SU-DHL-6 (cell line): ENCODE results near the gene RCC1.
A peak's percentile ranks its signal among the peaks of the same experiment; 100 is the strongest.

Experiments used
- H2AFZ ChIP-seq: fragments of 200-600 bp; sonication (generic); 2 replicates; pipeline ENCODE4 v1.6.1; 2014; ENCODE audit warnings: low read depth, mild to moderate bottlenecking, moderate library complexity, mixed read lengths, antibody characterized with exemption, low read length; ENCODE audit not compliant: severe bottlenecking
- H3F3A ChIP-seq: fragments of 200-600 bp; shearing (Covaris generic); 2 replicates; pipeline ENCODE4 v1.6.0; 2016; ENCODE audit warnings: antibody characterized with exemption, mild to moderate bottlenecking; ENCODE audit not compliant: insufficient read depth
- H3K27ac ChIP-seq: fragments of 200-600 bp; sonication (generic); 2 replicates; pipeline ENCODE4 v1.5.1; 2016; ENCODE audit warnings: low read depth, mild to moderate bottlenecking, low read length, moderate library complexity, mixed read lengths
- H3K27me3 ChIP-seq: fragments of 200-600 bp; sonication (generic), shearing (Covaris generic); 2 replicates; pipeline ENCODE4 v1.6.0; 2014; ENCODE audit warnings: mild to moderate bottlenecking, low read length
- H3K36me3 ChIP-seq: fragments of 200-600 bp; sonication (generic); 2 replicates; pipeline ENCODE4 v1.6.1; 2014; ENCODE audit warnings: mild to moderate bottlenecking, low read length, mixed read lengths
- H3K4me2 ChIP-seq: fragments of 300-600, 200-600 bp; shearing (Covaris generic), sonication (generic); 2 replicates; pipeline ENCODE4 v1.6.0; 2014; ENCODE audit warnings: low read length, low read depth, mild to moderate bottlenecking; ENCODE audit not compliant: poor library complexity, severe bottlenecking
- H3K4me3 ChIP-seq: fragments of 200-600 bp; sonication (generic); 2 replicates; pipeline ENCODE4 v1.5.1; 2014; ENCODE audit warnings: antibody characterized with exemption, low read length, mild to moderate bottlenecking, mixed read lengths; ENCODE audit not compliant: insufficient read depth, poor library complexity, severe bottlenecking
- H3K79me2 ChIP-seq: fragments of 200-600 bp; sonication (generic); 2 replicates; pipeline ENCODE4 v1.6.1; 2014; ENCODE audit warnings: mild to moderate bottlenecking, low read length, moderate library complexity; ENCODE audit not compliant: insufficient read depth
- H3K9ac ChIP-seq: fragments of 200-600 bp; sonication (generic); 2 replicates; pipeline ENCODE4 v1.7.0; 2014; ENCODE audit warnings: mild to moderate bottlenecking, low read length
- H3K9me2 ChIP-seq: fragments of 200-600 bp; sonication (generic); replicated peaks from 2 replicates; pipeline ENCODE4 v1.6.1; 2014; ENCODE audit warnings: low read length; ENCODE audit not compliant: insufficient read depth
- H3K9me3 ChIP-seq: fragments of 200-600 bp; sonication (generic); 2 replicates; pipeline ENCODE4 v1.6.1; 2014; ENCODE audit warnings: low read length, mixed read lengths; ENCODE audit not compliant: insufficient read depth
- H4K20me1 ChIP-seq: fragments of 200-600 bp; sonication (generic); 2 replicates; pipeline ENCODE4 v1.6.1; 2014; ENCODE audit warnings: low read depth, mild to moderate bottlenecking, antibody characterized with exemption, low read length, moderate library complexity, mixed read lengths
- EZH2phosphoT487 ChIP-seq: fragments of 200-600 bp; sonication (generic), shearing (Covaris generic); conservative IDR thresholded peaks from 2 replicates; pipeline ENCODE4 v1.6.1; 2018; ENCODE audit warnings: mild to moderate bottlenecking, antibody characterized with exemption, low read length, moderate library complexity, mixed read lengths
- TF ChIP-seq, protein P1 (sequence below): fragments of 200-600 bp; sonication (generic); IDR thresholded peaks from one replicate; pipeline ENCODE4 v1.5.1; 2017; ENCODE audit warnings: antibody characterized with exemption, mild to moderate bottlenecking, low read length, moderate library complexity; ENCODE audit not compliant: insufficient read depth, poor library complexity, severe bottlenecking

The RCC1 gene

DNA sequence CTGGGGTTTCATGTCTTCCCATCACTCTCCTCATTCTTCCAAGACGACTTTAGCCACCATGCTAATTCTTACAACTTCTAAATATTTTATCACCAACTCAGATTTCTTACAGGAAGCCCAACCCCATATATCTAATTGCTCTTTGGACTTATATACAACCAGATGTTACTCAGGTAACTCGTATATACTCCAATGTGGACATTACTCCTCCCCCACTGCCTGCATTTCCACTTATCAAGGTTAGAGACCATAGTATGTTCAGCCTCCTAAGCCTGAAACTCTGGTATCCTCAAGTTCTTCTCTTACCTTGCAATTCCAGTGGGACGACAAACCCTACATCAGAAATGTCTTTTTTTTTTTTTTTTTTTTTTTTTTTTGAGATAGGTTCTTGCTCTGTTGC is 2.7 kb upstream of the RCC1 start:
- TF ChIP-seq, protein P1, sequence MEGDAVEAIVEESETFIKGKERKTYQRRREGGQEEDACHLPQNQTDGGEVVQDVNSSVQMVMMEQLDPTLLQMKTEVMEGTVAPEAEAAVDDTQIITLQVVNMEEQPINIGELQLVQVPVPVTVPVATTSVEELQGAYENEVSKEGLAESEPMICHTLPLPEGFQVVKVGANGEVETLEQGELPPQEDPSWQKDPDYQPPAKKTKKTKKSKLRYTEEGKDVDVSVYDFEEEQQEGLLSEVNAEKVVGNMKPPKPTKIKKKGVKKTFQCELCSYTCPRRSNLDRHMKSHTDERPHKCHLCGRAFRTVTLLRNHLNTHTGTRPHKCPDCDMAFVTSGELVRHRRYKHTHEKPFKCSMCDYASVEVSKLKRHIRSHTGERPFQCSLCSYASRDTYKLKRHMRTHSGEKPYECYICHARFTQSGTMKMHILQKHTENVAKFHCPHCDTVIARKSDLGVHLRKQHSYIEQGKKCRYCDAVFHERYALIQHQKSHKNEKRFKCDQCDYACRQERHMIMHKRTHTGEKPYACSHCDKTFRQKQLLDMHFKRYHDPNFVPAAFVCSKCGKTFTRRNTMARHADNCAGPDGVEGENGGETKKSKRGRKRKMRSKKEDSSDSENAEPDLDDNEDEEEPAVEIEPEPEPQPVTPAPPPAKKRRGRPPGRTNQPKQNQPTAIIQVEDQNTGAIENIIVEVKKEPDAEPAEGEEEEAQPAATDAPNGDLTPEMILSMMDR, result no peak
- no peak for TF ChIP-seq EZH2phosphoT487
- no peaks in the 10 kb centered on the region for H3K9me3 ChIP-seq
- no peak overlapping the region for H2AFZ ChIP-seq
- H3K79me2 ChIP-seq, result peaks cover 27% of the 10 kb centered on the region
- H3K9ac ChIP-seq, result no peak overlapping the region
- no peaks in the 10 kb centered on the region for H4K20me1 ChIP-seq
- no peak overlapping the region for H3K4me2 ChIP-seq
- H3K4me3 ChIP-seq, result no peak overlapping the region
- peaks cover 20% of the 10 kb centered on the region for H3K36me3 ChIP-seq
- H3K9me2 ChIP-seq, result no peaks in the 10 kb centered on the region
- H3F3A ChIP-seq, result peaks cover 56% of the 10 kb centered on the region
- H3K27ac ChIP-seq, result no peak overlapping the region; the same call in 1 of the 2 replicates
- no peaks in the 10 kb centered on the region for H3K27me3 ChIP-seq

DNA sequence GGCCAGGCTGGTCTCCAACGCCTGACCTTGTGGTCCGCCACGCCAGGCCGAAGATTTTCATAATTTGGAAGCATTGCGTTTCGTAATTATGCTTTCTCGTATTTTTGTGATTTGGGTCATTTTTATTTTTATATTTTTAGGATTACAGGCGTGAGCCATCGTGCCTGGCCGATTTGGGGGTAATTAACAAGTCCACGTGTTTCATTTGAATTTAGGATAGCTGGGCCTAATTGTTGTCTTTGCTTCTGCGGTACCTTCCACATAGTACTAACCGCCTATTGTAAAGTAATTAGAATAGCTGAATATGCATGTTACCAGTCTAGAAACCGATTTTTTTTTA is 1.0 kb downstream of the RCC1 start:
- Histone ChIP-seq H3K4me3 (peak overlapping the region; percentile 79), H3K27ac (peak overlapping the region; percentile 96), H3K9me3 (no peaks in the 10 kb centered on the region), H4K20me1 (no peaks in the 10 kb centered on the region), H3K27me3 (no peaks in the 10 kb centered on the region), H3K79me2 (peaks cover 31% of the 10 kb centered on the region), H3K9me2 (no peaks in the 10 kb centered on the region), H3K36me3 (peaks cover 39% of the 10 kb centered on the region), H2AFZ (no peak overlapping the region), H3K9ac (peak overlapping the region; percentile 89), H3K4me2 (peak overlapping the region; percentile 84), H3F3A (peaks cover 89% of the 10 kb centered on the region)
- no peak for TF ChIP-seq EZH2phosphoT487
- TF ChIP-seq, protein P1, result no peak

GRCh38 chr1:28507247-28507645 is 1.4 kb downstream of the RCC1 start:
- Histone ChIP-seq H3K9ac (peak overlapping the region; percentile 89), H3K36me3 (peaks cover 41% of the 10 kb centered on the region), H3K27me3 (no peaks in the 10 kb centered on the region), H3K9me2 (no peaks in the 10 kb centered on the region), H4K20me1 (no peaks in the 10 kb centered on the region), H3K27ac (peak overlapping the region; percentile 96), H3K4me2 (peak overlapping the region; percentile 84), H3K9me3 (no peaks in the 10 kb centered on the region), H3K79me2 (peaks cover 31% of the 10 kb centered on the region), H3K4me3 (peak overlapping the region; percentile 79), H3F3A (peaks cover 89% of the 10 kb centered on the region), H2AFZ (no peak overlapping the region)
- TF ChIP-seq, protein P1, result no peak
- no peak for TF ChIP-seq EZH2phosphoT487
